HG02840 (cell line): Measurements from ENCODE around the gene SLC51A.
"Not testable (repeated sequence)": the region's sequence is repeated elsewhere in the genome, so short reads cannot be mapped to it uniquely, and the experiment has no call there.

Experiments used
- ATAC-seq: cut with Tn5 transposase; IDR thresholded peaks from one replicate; pipeline ENCODE4 v1.9.1; 2021; ENCODE audit warnings: mild to moderate bottlenecking, moderate library complexity, moderate number of reproducible peaks; ENCODE audit not compliant: unreplicated experiment, low FRiP score

SLC51A gene

GRCh38 chr3:196193133-196193735 is 23.1 kb upstream of the SLC51A start:
- ATAC-seq, result no peak

- ATAC-seq, result no peak
These were observed 22.4 kb upstream of the SLC51A start for GRCh38 chr3:196193736-196194541.

GRCh38 chr3:196194542-196194915 is 21.8 kb upstream of the SLC51A start:
- no peak for ATAC-seq

- no peak for ATAC-seq
These were observed 20.6 kb upstream of the SLC51A start for GRCh38 chr3:196195664-196196265.

- ATAC-seq, result no peak
These were observed 18.8 kb upstream of the SLC51A start for GRCh38 chr3:196197524-196197923.

- no peak for ATAC-seq
These were observed 18.2 kb upstream of the SLC51A start for GRCh38 chr3:196198081-196198675.

GRCh38 chr3:196198771-196199753 is 17.3 kb upstream of the SLC51A start:
- ATAC-seq, result no peak

- ATAC-seq, result no peak
These were observed 13.8 kb upstream of the SLC51A start for GRCh38 chr3:196202516-196202970.

GRCh38 chr3:196203846-196204245 is 12.5 kb upstream of the SLC51A start:
- ATAC-seq, result no peak

- not testable (repeated sequence) for ATAC-seq
These were observed 10.7 kb upstream of the SLC51A start for GRCh38 chr3:196205442-196206205.

GRCh38 chr3:196207159-196207832 is 9.0 kb upstream of the SLC51A start:
- no peak for ATAC-seq

GRCh38 chr3:196207833-196208607 is 8.3 kb upstream of the SLC51A start:
- no peak for ATAC-seq

- no peak for ATAC-seq
These were observed 7.2 kb upstream of the SLC51A start for GRCh38 chr3:196208942-196209695.

- not testable (repeated sequence) for ATAC-seq
These were observed 6.2 kb upstream of the SLC51A start for GRCh38 chr3:196209944-196210672.

GRCh38 chr3:196210673-196211556 is 5.4 kb upstream of the SLC51A start, which contains the start of gene ZDHHC19:
TSS of gene ZDHHC19 (minus strand) at chr3:196211400. CDS start at chr3:196211315, 85 bp downstream.
- ATAC-seq, result no peak
